GM23248 (cell line): ENCODE results near the gene LZTFL1.

Source experiments
- EZH2 ChIP-seq: fragments of 200-600 bp; sonication (generic); IDR thresholded peaks from 2 replicates; pipeline ENCODE4 v1.6.1; 2018; ENCODE audit warnings: antibody characterized with exemption, mild to moderate bottlenecking; ENCODE audit not compliant: insufficient read depth, poor library complexity, severe bottlenecking
- EZH2phosphoT487 ChIP-seq: fragments of 200-600 bp; sonication (generic); IDR thresholded peaks from 2 replicates; pipeline ENCODE4 v1.6.1; 2018; ENCODE audit warnings: antibody characterized with exemption, moderate library complexity, mild to moderate bottlenecking, low read depth; ENCODE audit not compliant: insufficient read depth

DNA sequence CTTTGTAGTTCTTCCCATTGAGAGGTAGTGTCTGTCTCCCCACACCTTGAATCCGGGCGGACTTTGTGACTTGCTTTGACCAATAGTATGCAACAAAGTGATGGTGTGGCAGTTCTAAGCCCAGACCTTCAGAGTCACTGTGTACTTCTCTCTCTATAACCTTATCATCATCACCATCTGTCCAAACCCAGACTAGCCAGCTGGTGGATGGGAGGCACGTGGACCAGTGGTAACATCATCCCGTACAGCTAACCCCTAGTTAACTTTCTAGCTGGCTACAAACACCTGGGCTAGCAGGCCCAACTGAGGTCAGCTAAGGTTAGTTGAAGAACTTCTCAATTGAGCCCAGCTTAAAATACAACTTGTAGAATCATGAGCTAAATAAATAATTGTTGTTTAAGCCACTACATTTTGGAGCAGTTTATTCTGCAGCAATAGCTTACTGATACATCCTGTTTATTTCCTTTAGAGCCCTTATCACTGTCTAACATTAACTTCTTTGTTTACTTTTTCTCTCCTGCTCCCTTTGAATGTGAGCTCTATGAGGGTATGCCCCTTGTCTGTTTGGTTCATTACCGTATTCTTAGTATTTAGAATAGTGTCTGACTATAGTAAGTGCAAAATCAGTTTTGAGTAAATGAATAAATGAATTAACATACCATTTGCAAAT is 32.9 kb upstream of the LZTFL1 start:
- TF ChIP-seq EZH2phosphoT487, result no peak
- no peak for TF ChIP-seq EZH2
